H9 (cell line): ENCODE results near the gene CYSLTR1. TPM values are rescaled to one million over a fixed set of nuclear protein-coding genes. Genes with fewer than 3 reads are reported as not detected.

Source experiments
- DNase-seq: peaks from one replicate; pipeline ENCODE4 v3.0.0-alpha.2; 2017
- H2AFZ ChIP-seq: one replicate; pipeline ENCODE4 v1.6.1; 2013; ENCODE audit warnings: mild to moderate bottlenecking, low read length, control low read depth, moderate library complexity
- H2AK5ac ChIP-seq: 2 replicates; pipeline ENCODE4 v1.6.1; 2013; ENCODE audit warnings: low read length, control low read depth, mixed read lengths; ENCODE audit not compliant: insufficient read length
- H2BK120ac ChIP-seq: one replicate; pipeline ENCODE4 v1.6.1; 2013; ENCODE audit warnings: low read depth, mild to moderate bottlenecking, low read length, control low read depth, inconsistent platforms; ENCODE audit not compliant: poor library complexity, severe bottlenecking
- H2BK12ac ChIP-seq: 2 replicates; pipeline ENCODE4 v1.6.1; 2013; ENCODE audit warnings: low read length, control low read depth, mixed read lengths, low read depth; ENCODE audit not compliant: insufficient read length
- H2BK15ac ChIP-seq: 2 replicates; pipeline ENCODE4 v1.6.1; 2013; ENCODE audit warnings: low read depth, low read length, control low read depth
- H2BK20ac ChIP-seq: one replicate; pipeline ENCODE4 v1.6.1; 2013; ENCODE audit warnings: low read depth, mild to moderate bottlenecking, low read length, control low read depth, inconsistent platforms; ENCODE audit not compliant: poor library complexity, severe bottlenecking
- H2BK5ac ChIP-seq: 2 replicates; pipeline ENCODE4 v1.6.1; 2013; ENCODE audit warnings: low read length, control low read depth, mixed read lengths; ENCODE audit not compliant: insufficient read length
- H3K14ac ChIP-seq: 2 replicates; pipeline ENCODE4 v1.6.1; 2013; ENCODE audit warnings: low read length, control low read depth; ENCODE audit not compliant: insufficient read depth
- H3K18ac ChIP-seq: 2 replicates; pipeline ENCODE4 v1.6.1; 2013; ENCODE audit warnings: low read depth, mild to moderate bottlenecking, mixed read lengths, low read length, control low read depth; ENCODE audit not compliant: insufficient read length
- H3K23ac ChIP-seq: 2 replicates; pipeline ENCODE4 v1.6.1; 2013; ENCODE audit warnings: low read length, control low read depth, mixed read lengths, low read depth; ENCODE audit not compliant: insufficient read length
- H3K23me2 ChIP-seq: 2 replicates; pipeline ENCODE4 v1.6.1; 2013; ENCODE audit warnings: low read depth, mild to moderate bottlenecking, mixed read lengths, low read length, control low read depth; ENCODE audit not compliant: insufficient read length, poor library complexity, severe bottlenecking
- H3K27ac ChIP-seq: 2 replicates; pipeline ENCODE4 v1.5.1; 2013; ENCODE audit warnings: low read length, control low read depth, mixed read lengths, low read depth; ENCODE audit not compliant: insufficient read length
- H3K27me3 ChIP-seq: 2 replicates; pipeline ENCODE4 v1.6.1; 2013; ENCODE audit warnings: low read length, control low read depth, inconsistent platforms; ENCODE audit not compliant: insufficient read depth
- H3K4ac ChIP-seq: 2 replicates; pipeline ENCODE4 v1.6.1; 2013; ENCODE audit warnings: low read depth, mild to moderate bottlenecking, control low read depth, inconsistent platforms, low read length, moderate library complexity
- H3K4me1 ChIP-seq: 2 replicates; pipeline ENCODE4 v1.6.1; 2013; ENCODE audit warnings: low read length, control low read depth, inconsistent platforms; ENCODE audit not compliant: insufficient read depth
- H3K4me2 ChIP-seq: 2 replicates; pipeline ENCODE4 v1.6.1; 2013; ENCODE audit warnings: low read length, control low read depth, mixed read lengths; ENCODE audit not compliant: insufficient read length, insufficient read depth
- H3K56ac ChIP-seq: 2 replicates; pipeline ENCODE4 v1.6.1; 2013; ENCODE audit warnings: low read depth, mild to moderate bottlenecking, mixed read lengths, low read length, control low read depth; ENCODE audit not compliant: insufficient read length
- H3K79me1 ChIP-seq: 2 replicates; pipeline ENCODE4 v1.6.1; 2013; ENCODE audit warnings: low read depth, mild to moderate bottlenecking, moderate library complexity, low read length, control low read depth, inconsistent platforms; ENCODE audit not compliant: insufficient read depth, poor library complexity, severe bottlenecking
- H3K79me2 ChIP-seq: 2 replicates; pipeline ENCODE4 v1.6.1; 2013; ENCODE audit warnings: low read length, control low read depth, inconsistent platforms; ENCODE audit not compliant: insufficient read depth
- H3K9ac ChIP-seq: 2 replicates; pipeline ENCODE4 v1.6.1; 2013; ENCODE audit warnings: low read length, control low read depth, mixed read lengths; ENCODE audit not compliant: insufficient read length; ENCODE audit errors: extremely low read depth
- H3K9me3 ChIP-seq: one replicate; pipeline ENCODE4 v1.6.1; 2013; ENCODE audit warnings: low read depth, low read length, inconsistent platforms; ENCODE audit not compliant: control insufficient read depth
- H3T11ph ChIP-seq: one replicate; pipeline ENCODE4 v1.6.1; 2013; ENCODE audit warnings: mild to moderate bottlenecking, low read length, control low read depth, inconsistent platforms
- H4K20me1 ChIP-seq: one replicate; pipeline ENCODE4 v1.6.1; 2013; ENCODE audit not compliant: control insufficient read depth, insufficient read length, insufficient read depth
- H4K5ac ChIP-seq: 2 replicates; pipeline ENCODE4 v1.6.1; 2013; ENCODE audit warnings: low read depth, mild to moderate bottlenecking, mixed read lengths, low read length, control low read depth; ENCODE audit not compliant: insufficient read length
- H4K8ac ChIP-seq: replicated peaks from 2 replicates; pipeline ENCODE4 v1.6.1; 2013; ENCODE audit warnings: low read length, control low read depth, mixed read lengths, low read depth; ENCODE audit not compliant: insufficient read length
- H4K91ac ChIP-seq: 2 replicates; pipeline ENCODE4 v1.6.1; 2013; ENCODE audit warnings: low read depth, mild to moderate bottlenecking, moderate library complexity, mixed read lengths, low read length, control low read depth; ENCODE audit not compliant: insufficient read length
- H3K27ac Mint-ChIP-seq, 3 experiments: 2 replicates in 2 of 3; 3 replicates in 1 of 3; pipeline ENCODE4 v1.8.0; 2020 to 2021; ENCODE audit warnings: mixed read lengths in 3 of 3, mild to moderate bottlenecking in 1 of 3, moderate library complexity in 1 of 3
- H3K27me3 Mint-ChIP-seq: 2 replicates; pipeline ENCODE4 v1.8.0; 2021; ENCODE audit warnings: low read depth, mild to moderate bottlenecking, moderate library complexity, mixed read lengths
- H3K36me3 Mint-ChIP-seq, 3 experiments: 2 replicates in 2 of 3; 3 replicates in 1 of 3; pipeline ENCODE4 v1.8.0; 2020 to 2021; ENCODE audit warnings: low read depth in 3 of 3, mixed read lengths in 3 of 3; ENCODE audit not compliant: insufficient read depth in 1 of 3
- H3K4me1 Mint-ChIP-seq, 2 experiments: 2 replicates each; pipeline ENCODE4 v1.8.0; 2020; ENCODE audit warnings: mixed read lengths in 2 of 2
- H3K4me3 Mint-ChIP-seq, 2 experiments: 2 replicates in 1 of 2; 3 replicates in 1 of 2; pipeline ENCODE4 v1.8.0; 2020 to 2021; ENCODE audit warnings: mild to moderate bottlenecking in 2 of 2, mixed read lengths in 2 of 2, moderate library complexity in 1 of 2
- H3K9me3 Mint-ChIP-seq, 2 experiments: 2 replicates in 1 of 2; 3 replicates in 1 of 2; pipeline ENCODE4 v1.8.0; 2020; ENCODE audit warnings: mild to moderate bottlenecking in 2 of 2, mixed read lengths in 2 of 2, moderate library complexity in 1 of 2
- WGBS: extraction: QIAGEN DNeasy Blood & Tissue Kit; methylation state at CpG from one replicate; pipeline ENCODE4 v1.1.7; 2013; ENCODE audit warnings: missing lambda C conversion rate, low lambda C conversion rate, mixed read lengths; ENCODE audit not compliant: insufficient read length; ENCODE audit errors: extremely low coverage; 5-methylcytosine and 5-hydroxymethylcytosine counted together
- total RNA-seq: library from RNA; stranded (reverse); gene quantifications from 2 replicates; pipeline ENCODE4 v1.2.1, GENCODE V29; 2021
- TF ChIP-seq, protein P1 (sequence below): fragments of 200-600 bp; sonication (generic); conservative IDR thresholded peaks from 3 replicates; pipeline ENCODE4 v1.8.0; 2021; ENCODE audit warnings: antibody characterized with exemption, mild to moderate bottlenecking

Gene CYSLTR1
- total RNA-seq, 1 experiment from 2014 or later, result not detected

DNA sequence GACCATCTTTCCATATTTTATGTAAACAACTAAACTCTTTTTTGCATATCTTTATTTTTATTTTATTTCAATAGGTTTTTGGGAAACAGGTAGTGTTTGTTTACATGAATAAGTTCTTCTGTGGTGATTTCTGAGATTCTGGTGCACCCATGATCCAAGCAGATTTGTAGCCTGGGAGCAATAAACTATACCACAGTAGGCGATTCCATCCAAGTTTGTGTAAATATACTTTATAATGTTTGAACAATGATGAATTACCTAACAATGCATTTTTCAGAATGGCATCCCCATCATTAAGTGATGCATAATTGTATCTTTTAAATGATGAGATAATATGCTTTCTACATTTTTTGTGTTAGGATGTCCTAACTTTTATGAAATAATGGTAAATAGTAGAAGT lies 39.2 kb upstream of the CYSLTR1 start:
- no peak overlapping the region for H3K56ac ChIP-seq
- no peak overlapping the region for H2AK5ac ChIP-seq
- no peaks in the 10 kb centered on the region for H3K4me1 ChIP-seq
- no peak overlapping the region for H3K14ac ChIP-seq
- no peak overlapping the region for H3K4ac ChIP-seq
- WGBS, result no CpG with 5 or more reads among the region's 1 CpG
- H3K18ac ChIP-seq, result no peak overlapping the region
- no peak overlapping the region for H4K91ac ChIP-seq
- H2BK5ac ChIP-seq, result no peak overlapping the region
- no peak overlapping the region for H3T11ph ChIP-seq
- Mint-ChIP-seq H3K36me3 (peaks cover 0 to 6% (median 0%) of the 10 kb centered on the region in 3 experiments; a peak in 1 of 7 replicates), H3K27me3 (no peaks in the 10 kb centered on the region; the same call in 1 of the 2 replicates), H3K9me3 (peaks cover 64% of the 10 kb centered on the region in 2 experiments), H3K4me3 (no peak overlapping the region), H3K27ac (no peak overlapping the region), H3K4me1 (no peaks in the 10 kb centered on the region)
- H3K23me2 ChIP-seq, result no peaks in the 10 kb centered on the region
- H3K9ac ChIP-seq, result no peak overlapping the region
- peaks cover 4% of the 10 kb centered on the region for H3K9me3 ChIP-seq
- no peaks in the 10 kb centered on the region for H3K79me1 ChIP-seq
- H4K5ac ChIP-seq, result no peak overlapping the region
- H4K8ac ChIP-seq, result no peak overlapping the region
- H3K23ac ChIP-seq, result no peak overlapping the region
- no peak for DNase-seq
- H2BK15ac ChIP-seq, result no peak overlapping the region
- H4K20me1 ChIP-seq, result no peaks in the 10 kb centered on the region
- H3K4me2 ChIP-seq, result no peak overlapping the region
- no peaks in the 10 kb centered on the region for H3K79me2 ChIP-seq
- no peak overlapping the region for H2BK20ac ChIP-seq
- H2BK12ac ChIP-seq, result no peak overlapping the region
- H3K27me3 ChIP-seq, result no peaks in the 10 kb centered on the region
- H2AFZ ChIP-seq, result no peak overlapping the region
- H3K27ac ChIP-seq, result no peak overlapping the region
- TF ChIP-seq, protein P1, sequence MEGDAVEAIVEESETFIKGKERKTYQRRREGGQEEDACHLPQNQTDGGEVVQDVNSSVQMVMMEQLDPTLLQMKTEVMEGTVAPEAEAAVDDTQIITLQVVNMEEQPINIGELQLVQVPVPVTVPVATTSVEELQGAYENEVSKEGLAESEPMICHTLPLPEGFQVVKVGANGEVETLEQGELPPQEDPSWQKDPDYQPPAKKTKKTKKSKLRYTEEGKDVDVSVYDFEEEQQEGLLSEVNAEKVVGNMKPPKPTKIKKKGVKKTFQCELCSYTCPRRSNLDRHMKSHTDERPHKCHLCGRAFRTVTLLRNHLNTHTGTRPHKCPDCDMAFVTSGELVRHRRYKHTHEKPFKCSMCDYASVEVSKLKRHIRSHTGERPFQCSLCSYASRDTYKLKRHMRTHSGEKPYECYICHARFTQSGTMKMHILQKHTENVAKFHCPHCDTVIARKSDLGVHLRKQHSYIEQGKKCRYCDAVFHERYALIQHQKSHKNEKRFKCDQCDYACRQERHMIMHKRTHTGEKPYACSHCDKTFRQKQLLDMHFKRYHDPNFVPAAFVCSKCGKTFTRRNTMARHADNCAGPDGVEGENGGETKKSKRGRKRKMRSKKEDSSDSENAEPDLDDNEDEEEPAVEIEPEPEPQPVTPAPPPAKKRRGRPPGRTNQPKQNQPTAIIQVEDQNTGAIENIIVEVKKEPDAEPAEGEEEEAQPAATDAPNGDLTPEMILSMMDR, result no peak
- no peak overlapping the region for H2BK120ac ChIP-seq
